Spleen (tissue), 11 donors: Measurements from ENCODE around the gene RPS27L. TPM values are rescaled to one million over a fixed set of nuclear protein-coding genes. Genes with fewer than 3 reads are reported as not detected.

Experiments
- DNase-seq: peaks from one replicate; pipeline ENCODE4 v3.0.0-alpha.2; 2020
- H3K27ac ChIP-seq, 8 donors: fragments of 200-600 bp; sonication (generic) in 7 of 8; 1 replicate in 4 of 8; 2 replicates in 4 of 8; pipeline versions ENCODE4 v1.5.0 to v1.8.0; 2016 to 2021; ENCODE audit warnings: inconsistent platforms in 4 of 8, mild to moderate bottlenecking in 4 of 8, moderate library complexity in 1 of 8
- H3K27me3 ChIP-seq, 7 donors: fragments of 200-600 bp; sonication (generic) in 6 of 7; replicated peaks in 1 of 7; 1 replicate in 4 of 7; 2 replicates in 3 of 7; pipeline versions ENCODE4 v1.5.0 to v1.8.0; 2016 to 2021; ENCODE audit warnings: inconsistent platforms in 3 of 7, mild to moderate bottlenecking in 1 of 7
- H3K36me3 ChIP-seq, 6 donors: fragments of 200-600 bp; sonication (generic) in 5 of 6; 1 replicate in 4 of 6; 2 replicates in 2 of 6; pipeline versions ENCODE4 v1.5.0 to v1.8.0; 2016 to 2021; ENCODE audit warnings: inconsistent platforms in 2 of 6
- H3K4me1 ChIP-seq, 6 donors: fragments of 200-600 bp; sonication (generic) in 5 of 6; 1 replicate in 3 of 6; 2 replicates in 3 of 6; pipeline versions ENCODE4 v1.5.0 to v1.8.0; 2016 to 2021; ENCODE audit warnings: inconsistent platforms in 3 of 6
- H3K4me3 ChIP-seq, 8 donors: fragments of 200-600 bp; sonication (generic) in 7 of 8; 1 replicate in 4 of 8; 2 replicates in 4 of 8; pipeline versions ENCODE4 v1.5.0 to v1.8.0; 2016 to 2021; ENCODE audit warnings: inconsistent platforms in 4 of 8, mild to moderate bottlenecking in 4 of 8, moderate library complexity in 2 of 8
- H3K9me3 ChIP-seq, 8 donors: fragments of 200-600 bp; sonication (generic) in 7 of 8; 1 replicate in 4 of 8; 2 replicates in 4 of 8; pipeline versions ENCODE4 v1.5.0 to v1.8.0; 2016 to 2021; ENCODE audit warnings: inconsistent platforms in 4 of 8
- CTCF ChIP-seq, 11 experiments: fragments of 200-600 bp in 7 of 11; fragments of 450-650 bp in 4 of 11; sonication (generic) in 4 of 11; IDR thresholded peaks in 8 of 11; conservative IDR thresholded peaks in 3 of 11; 1 replicate in 7 of 11; 2 replicates in 4 of 11; pipeline versions ENCODE4 v1.4.0 to v1.8.0; 2016 to 2021; ENCODE audit warnings: antibody characterized with exemption in 11 of 11, inconsistent platforms in 4 of 11, mild to moderate bottlenecking in 1 of 11
- POLR2A ChIP-seq, 3 donors: fragments of 450-650 bp; IDR thresholded peaks; one replicate each; pipeline ENCODE4 v1.5.1; 2017; ENCODE audit warnings: antibody characterized with exemption in 3 of 3, mild to moderate bottlenecking in 1 of 3
- POLR2AphosphoS5 ChIP-seq, 3 donors: sonication (generic); formaldehyde crosslinking; IDR thresholded peaks; one replicate each; pipeline ENCODE4 v1.5.1; 2017; ENCODE audit warnings: antibody characterized with exemption in 3 of 3
- WGBS, 5 donors: extraction: QIAGEN DNeasy Blood & Tissue Kit in 3 of 5; methylation state at CpG; one replicate each; pipeline versions ENCODE4 v1.1.5 to v1.1.7; 2013 to 2018; 5-methylcytosine and 5-hydroxymethylcytosine counted together
- intact Hi-C: fragments of 100-400 bp; cut with DNase I; formaldehyde crosslinking; loops from one replicate; pipeline ENCODE4 v1.15.0; 2023; ENCODE audit warnings: low total_unique reads
- polyA plus RNA-seq, 3 donors: library from polyadenylated mRNA; stranded (reverse); fragments of 200-250 nt; gene quantifications; one replicate each; pipeline ENCODE4 v1.2.1, GENCODE V29; 2013
- total RNA-seq, 7 donors: library from RNA; depleted of rRNA in 3 of 7; stranded (reverse); fragments of >200 nt in 3 of 7; fragmentation: NEBNext Ultra II Directional in 4 of 7; extraction: Animal tissue kit (Norgen Biotek cat#: 25700) in 4 of 7; gene quantifications; one replicate each; pipeline versions ENCODE4 v1.1.0 to v1.2.1, GENCODE V29; 2016 to 2021
- donor health status: healthy with polysubstance abuse.
- donor health status: DM: no; HTN: no; CAD: no; lungs with moderate emphysema.
- donor health status: DM: no; HTN: no; CAD: no.
- donor health status: Bipolar disorder and iron deficiency.
- donor health status: healthy.
- donor health status: DM: no; HTN: no; CAD: no.
- donor health status: DM: yes; HTN: yes; CAD: no.

Gene RPS27L
- total and polyA plus RNA-seq, 10 donors = 42.1 to 139 (median 83.0) TPM

GRCh38 chr15:63163217-63163616, 5.9 kb upstream of the RPS27L start:
- intact Hi-C loops = loop anchor here (10.0 kb wide), 1 partner anchor 242 kb away; no protein-coding TSS in a partner anchor
- no peaks in the 10 kb centered on the region for H3K36me3 ChIP-seq
- H3K4me3 ChIP-seq = no peak overlapping the region
- WGBS, 5 donors = 76 to 87% (median 82%) methylated on average over 4 of the region's 4 CpGs
- H3K4me1 ChIP-seq = peaks cover 0 to 12% (median 2%) of the 10 kb centered on the region in 6 donors
- no peaks in the 10 kb centered on the region for H3K27me3 ChIP-seq
- no peak for TF ChIP-seq CTCF (IDR thresholded peaks at IDR 0.05 in 8 of 11, conservative IDR thresholded peaks at IDR 0.05 in 3 of 11)
- no peak for TF ChIP-seq POLR2A (IDR thresholded peaks at IDR 0.05)
- no peak for TF ChIP-seq POLR2AphosphoS5 (IDR thresholded peaks at IDR 0.05)
- no peak overlapping the region for H3K27ac ChIP-seq
- DNase-seq = no peak
- H3K9me3 ChIP-seq = no peaks in the 10 kb centered on the region

- Histone ChIP-seq H3K36me3 (no peaks in the 10 kb centered on the region), H3K4me3 (no peak overlapping the region), H3K9me3 (no peaks in the 10 kb centered on the region), H3K4me1 (peaks cover 1 to 25% (median 12%) of the 10 kb centered on the region in 6 donors), H3K27me3 (no peaks in the 10 kb centered on the region), H3K27ac (no peak overlapping the region)
- no peak for DNase-seq
- no peak for TF ChIP-seq POLR2A (IDR thresholded peaks at IDR 0.05)
- no peak for TF ChIP-seq POLR2AphosphoS5 (IDR thresholded peaks at IDR 0.05)
- intact Hi-C loops = loop anchor here (10.0 kb wide), 1 partner anchor 244 kb away; no protein-coding TSS in a partner anchor
Measured at GRCh38 chr15:63160638-63161037, 3.4 kb upstream of the RPS27L start.

- H3K4me1 ChIP-seq = peaks cover 14 to 51% (median 28%) of the 10 kb centered on the region in 6 donors
Measured at GRCh38 chr15:63157891-63158431, 684 bp upstream of the RPS27L start.

GRCh38 chr15:63156755-63157117, 541 bp downstream of the RPS27L start:
- H3K36me3 ChIP-seq = peaks cover 0 to 39% (median 22%) of the 10 kb centered on the region in 6 donors
- no peak for TF ChIP-seq POLR2AphosphoS5 (IDR thresholded peaks at IDR 0.05)
- no peak for TF ChIP-seq CTCF (IDR thresholded peaks at IDR 0.05 in 8 of 11, conservative IDR thresholded peaks at IDR 0.05 in 3 of 11)
- peak overlapping the region; percentile 95 to 99 (median 98) for H3K27ac ChIP-seq
- intact Hi-C loops = no loop called here
- DNase-seq = no peak
- H3K4me1 ChIP-seq = peaks cover 14 to 52% (median 28%) of the 10 kb centered on the region in 6 donors
- 0% methylated on average over 16 of the region's 16 CpGs for WGBS, 5 donors
- H3K4me3 ChIP-seq = peak overlapping the region; percentile 75 to 96 (median 83)
- H3K27me3 ChIP-seq = no peaks in the 10 kb centered on the region
- no peaks in the 10 kb centered on the region for H3K9me3 ChIP-seq

More at GRCh38 chr15:63157891-63158431, 684 bp upstream of the RPS27L start:
- TF ChIP-seq POLR2AphosphoS5 (IDR thresholded peaks at IDR 0.05) (no peak), CTCF (IDR thresholded peaks at IDR 0.05 in 8 of 11, conservative IDR thresholded peaks at IDR 0.05 in 3 of 11) (peak in 2 of 11 experiments; percentile 5 to 8), POLR2A (IDR thresholded peaks at IDR 0.05) (no peak)
- no peaks in the 10 kb centered on the region for H3K27me3 ChIP-seq
- no peak for DNase-seq
- H3K27ac ChIP-seq = peak overlapping the region; percentile 95 to 99 (median 98)
- WGBS, 5 donors = 7 to 11% (median 9%) methylated on average over 18 of the region's 18 CpGs
- no peaks in the 10 kb centered on the region for H3K9me3 ChIP-seq
- H3K36me3 ChIP-seq = peaks cover 0 to 26% (median 15%) of the 10 kb centered on the region in 6 donors
- H3K4me3 ChIP-seq = peak overlapping the region; percentile 75 to 96 (median 83)
- intact Hi-C loops = no loop called here
